OCI-LY3 (cell line): ENCODE measurements around the gene STAP2.

ENCODE experiments used
- H2AFZ ChIP-seq: fragments of 200-600, 300-600 bp; shearing (Covaris generic); 2 replicates; pipeline ENCODE4 v1.6.0; 2014; ENCODE audit warnings: antibody characterized with exemption, low read depth, low read length
- H3K27ac ChIP-seq: fragments of 200-600, 300-600 bp; sonication (generic); 2 replicates; pipeline ENCODE4 v1.5.1; 2014; ENCODE audit warnings: mild to moderate bottlenecking, low read length, moderate library complexity, mixed read lengths
- H3K27me3 ChIP-seq: fragments of 200-600, 300-600 bp; sonication (generic); 2 replicates; pipeline ENCODE4 v1.6.1; 2014; ENCODE audit warnings: low read depth, low read length, mixed read lengths
- H3K36me3 ChIP-seq: fragments of 200-600, 300-600 bp; sonication (generic); replicated peaks from 2 replicates; pipeline ENCODE3; 2014; ENCODE audit warnings: low read depth, low read length, mixed read lengths
- H3K4me1 ChIP-seq: fragments of 300-600, 200-600 bp; sonication (generic); 2 replicates; pipeline ENCODE4 v1.6.1; 2014; ENCODE audit warnings: low read length, mixed read lengths
- H3K4me2 ChIP-seq: fragments of 200-600, 300-600 bp; sonication (generic); 2 replicates; pipeline ENCODE4 v1.6.1; 2014; ENCODE audit warnings: low read length, mixed read lengths
- H3K4me3 ChIP-seq: fragments of 300-600, 200-600 bp; sonication (generic); 2 replicates; pipeline ENCODE4 v1.5.1; 2014; ENCODE audit warnings: antibody characterized with exemption, mild to moderate bottlenecking, low read length, moderate library complexity
- H3K79me2 ChIP-seq: fragments of 300-600, 200-600 bp; shearing (Covaris generic); 2 replicates; pipeline ENCODE4 v1.6.1; 2014; ENCODE audit warnings: mild to moderate bottlenecking, low read length, mixed read lengths
- H3K9ac ChIP-seq: fragments of 300-600, 200-600 bp; shearing (Covaris generic); 2 replicates; pipeline ENCODE4 v1.6.0; 2014; ENCODE audit warnings: mild to moderate bottlenecking, low read length, moderate library complexity
- H3K9me3 ChIP-seq: fragments of 200-600, 300-600 bp; shearing (Covaris generic); 2 replicates; pipeline ENCODE4 v1.6.1; 2014; ENCODE audit warnings: low read length, mixed read lengths; ENCODE audit not compliant: insufficient read depth
- H4K20me1 ChIP-seq: fragments of 200-600, 300-600 bp; sonication (generic); 2 replicates; pipeline ENCODE4 v1.6.1; 2016; ENCODE audit warnings: low read length, mixed read lengths; ENCODE audit not compliant: insufficient read depth
- EZH2phosphoT487 ChIP-seq: fragments of 200-600 bp; shearing (Covaris generic); IDR thresholded peaks from 2 replicates; pipeline ENCODE4 v1.6.1; 2018; ENCODE audit warnings: antibody characterized with exemption, mixed run types, low read depth
- TF ChIP-seq, protein P1 (sequence below): fragments of 200-600, 300-600 bp; sonication (generic); IDR thresholded peaks from 2 replicates; pipeline ENCODE4 v1.5.1; 2014; ENCODE audit warnings: antibody characterized with exemption, low read length, low read depth

STAP2 gene

DNA sequence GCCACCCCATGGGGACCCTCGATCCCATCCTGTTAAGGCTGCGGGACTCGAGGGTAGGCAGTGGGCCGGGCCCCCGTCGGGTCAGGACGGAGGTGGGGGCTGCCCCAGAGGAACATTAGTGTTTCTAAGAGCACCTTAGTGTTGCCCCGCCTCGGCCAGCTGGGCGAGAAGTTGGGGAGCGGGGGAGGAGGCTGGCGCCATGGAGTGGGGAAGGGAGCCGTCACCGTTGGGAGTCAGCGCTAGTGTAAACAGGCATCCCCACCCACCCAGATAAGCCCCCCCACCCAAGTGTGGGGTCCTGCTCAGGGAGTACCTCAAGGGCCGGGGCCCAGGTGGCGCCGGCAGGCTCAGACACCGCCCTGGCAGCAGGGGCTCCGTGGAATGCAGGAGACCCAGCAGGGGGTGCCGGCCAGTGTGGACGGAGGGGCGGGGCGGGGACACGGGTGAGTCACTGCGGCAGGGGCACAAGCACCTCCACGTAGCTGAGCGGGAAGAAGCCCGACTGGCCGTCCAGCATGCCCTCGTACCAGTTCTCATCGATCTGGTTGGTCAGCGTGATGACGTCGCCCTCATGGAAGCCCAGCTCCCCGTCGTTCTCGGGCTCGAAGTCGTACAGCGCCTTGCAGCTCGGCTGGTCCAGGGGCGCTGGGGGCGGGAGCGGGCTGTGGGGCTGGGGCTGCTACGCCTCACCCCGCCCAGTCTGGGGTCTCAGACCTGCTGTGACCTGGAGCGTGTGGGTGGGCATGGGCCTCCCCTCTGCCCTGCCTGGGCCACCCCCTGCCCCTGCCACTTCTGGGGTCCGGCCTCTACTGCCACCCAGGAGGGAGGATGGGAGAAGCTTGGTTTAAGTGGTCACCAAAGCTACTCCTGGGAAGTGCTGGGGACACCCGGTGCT lies 22.8 kb upstream of the STAP2 start:
- TF ChIP-seq, protein P1, sequence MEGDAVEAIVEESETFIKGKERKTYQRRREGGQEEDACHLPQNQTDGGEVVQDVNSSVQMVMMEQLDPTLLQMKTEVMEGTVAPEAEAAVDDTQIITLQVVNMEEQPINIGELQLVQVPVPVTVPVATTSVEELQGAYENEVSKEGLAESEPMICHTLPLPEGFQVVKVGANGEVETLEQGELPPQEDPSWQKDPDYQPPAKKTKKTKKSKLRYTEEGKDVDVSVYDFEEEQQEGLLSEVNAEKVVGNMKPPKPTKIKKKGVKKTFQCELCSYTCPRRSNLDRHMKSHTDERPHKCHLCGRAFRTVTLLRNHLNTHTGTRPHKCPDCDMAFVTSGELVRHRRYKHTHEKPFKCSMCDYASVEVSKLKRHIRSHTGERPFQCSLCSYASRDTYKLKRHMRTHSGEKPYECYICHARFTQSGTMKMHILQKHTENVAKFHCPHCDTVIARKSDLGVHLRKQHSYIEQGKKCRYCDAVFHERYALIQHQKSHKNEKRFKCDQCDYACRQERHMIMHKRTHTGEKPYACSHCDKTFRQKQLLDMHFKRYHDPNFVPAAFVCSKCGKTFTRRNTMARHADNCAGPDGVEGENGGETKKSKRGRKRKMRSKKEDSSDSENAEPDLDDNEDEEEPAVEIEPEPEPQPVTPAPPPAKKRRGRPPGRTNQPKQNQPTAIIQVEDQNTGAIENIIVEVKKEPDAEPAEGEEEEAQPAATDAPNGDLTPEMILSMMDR = no peak
- no peak for TF ChIP-seq EZH2phosphoT487
- Histone ChIP-seq H3K79me2 (no peaks in the 10 kb centered on the region), H2AFZ (no peak overlapping the region), H3K4me1 (no peaks in the 10 kb centered on the region), H3K27me3 (no peaks in the 10 kb centered on the region), H3K4me2 (no peak overlapping the region), H3K27ac (no peak overlapping the region), H3K36me3 (peaks cover 51% of the 10 kb centered on the region), H3K9ac (no peak overlapping the region), H4K20me1 (no peaks in the 10 kb centered on the region; the same call in 1 of the 2 replicates), H3K9me3 (no peaks in the 10 kb centered on the region), H3K4me3 (no peak overlapping the region)

- Histone ChIP-seq H3K9me3 (no peaks in the 10 kb centered on the region), H3K36me3 (peaks cover 47% of the 10 kb centered on the region), H3K27me3 (no peaks in the 10 kb centered on the region), H4K20me1 (no peaks in the 10 kb centered on the region; the same call in 1 of the 2 replicates), H3K9ac (no peak overlapping the region), H3K79me2 (no peaks in the 10 kb centered on the region), H3K4me3 (no peak overlapping the region), H3K4me2 (no peak overlapping the region), H2AFZ (no peak overlapping the region), H3K4me1 (no peaks in the 10 kb centered on the region), H3K27ac (no peak overlapping the region)
- TF ChIP-seq, protein P1 = no peak
- TF ChIP-seq EZH2phosphoT487 = no peak
Measured at GRCh38 chr19:4360641-4361151, 22.1 kb upstream of the STAP2 start.

GRCh38 chr19:4360081-4360569 lies 21.5 kb upstream of the STAP2 start:
- H3K9ac ChIP-seq = no peak overlapping the region
- H3K9me3 ChIP-seq = no peaks in the 10 kb centered on the region
- no peak overlapping the region for H3K4me2 ChIP-seq
- no peaks in the 10 kb centered on the region for H3K27me3 ChIP-seq
- no peaks in the 10 kb centered on the region for H3K4me1 ChIP-seq
- H3K4me3 ChIP-seq = no peak overlapping the region
- H3K36me3 ChIP-seq = peaks cover 47% of the 10 kb centered on the region
- TF ChIP-seq EZH2phosphoT487 = no peak
- TF ChIP-seq, protein P1 = no peak
- no peak overlapping the region for H3K27ac ChIP-seq
- no peaks in the 10 kb centered on the region for H3K79me2 ChIP-seq
- no peak overlapping the region for H2AFZ ChIP-seq
- H4K20me1 ChIP-seq = no peaks in the 10 kb centered on the region; the same call in 1 of the 2 replicates

DNA sequence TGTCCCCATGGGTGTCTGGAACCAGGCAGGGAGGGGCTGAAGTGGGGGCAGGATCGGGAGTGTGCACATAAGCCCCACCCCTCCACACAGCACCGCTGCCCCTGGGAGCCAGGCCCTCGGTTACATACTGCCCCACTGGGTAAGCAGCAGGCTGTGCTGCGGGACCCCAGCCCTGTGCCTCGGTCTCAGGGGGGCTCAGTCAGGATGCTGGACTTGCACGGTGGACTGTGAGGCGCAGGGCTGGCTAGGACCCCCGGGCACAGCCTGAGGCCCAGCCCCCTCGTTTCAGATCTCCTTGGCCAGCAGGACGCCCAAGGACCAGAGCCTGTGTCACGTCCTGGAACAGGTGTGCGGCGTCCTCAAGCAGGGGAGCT lies 21.0 kb upstream of the STAP2 start:
- Histone ChIP-seq H3K36me3 (peaks cover 47% of the 10 kb centered on the region), H3K27me3 (no peaks in the 10 kb centered on the region), H3K9ac (no peak overlapping the region), H4K20me1 (no peaks in the 10 kb centered on the region; the same call in 1 of the 2 replicates), H2AFZ (no peak overlapping the region), H3K4me3 (no peak overlapping the region), H3K4me2 (no peak overlapping the region), H3K9me3 (no peaks in the 10 kb centered on the region), H3K79me2 (no peaks in the 10 kb centered on the region), H3K4me1 (no peaks in the 10 kb centered on the region), H3K27ac (no peak overlapping the region)
- no peak for TF ChIP-seq EZH2phosphoT487
- TF ChIP-seq, protein P1 = no peak
